HL-60/S4 treated with retinoic acid at 250 ng/mL for 4 days and 3 days (cell line): ENCODE results near the gene EZH1.

ENCODE experiments used
- in situ Hi-C: fragments of 300-500 bp; cut with MboI; formaldehyde crosslinking; loops from 2 replicates; pipeline ENCODE4 v1.7.0; 2022; ENCODE audit warnings: low sequenced_read_pairs

EZH1 gene

GRCh38 chr17:42723636-42724035 is 21.2 kb downstream of the EZH1 start:
- in situ Hi-C loops, result loop anchor here (25.0 kb wide), 1 partner anchor 214 kb away; no protein-coding TSS in a partner anchor

DNA sequence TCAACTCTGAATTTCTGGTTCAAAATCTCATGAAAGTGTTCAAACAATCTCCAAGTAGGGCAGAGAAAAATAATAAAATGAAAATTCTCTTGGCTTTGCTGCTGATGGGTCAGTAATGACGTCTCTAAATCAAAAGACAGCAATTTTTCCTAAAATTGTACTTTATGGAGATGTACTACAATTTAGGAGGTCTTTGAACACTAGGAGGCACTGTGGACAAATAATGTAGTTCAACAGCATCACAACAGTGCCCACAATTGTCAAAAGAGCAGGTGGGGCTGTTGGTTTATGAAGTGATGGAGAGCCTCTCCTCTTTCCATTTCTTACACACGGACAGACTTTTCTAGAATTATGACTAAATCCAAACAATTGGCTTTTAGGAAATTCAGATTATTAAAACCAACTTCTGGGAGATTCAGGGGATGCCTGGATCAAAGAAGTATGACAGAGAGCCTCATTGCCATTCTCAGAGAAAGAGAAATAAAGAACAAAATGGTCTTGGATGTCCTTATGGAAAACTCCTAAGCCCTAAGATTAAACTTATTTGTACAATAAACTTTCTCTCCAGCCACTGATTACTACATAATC is 23.8 kb downstream of the EZH1 start:
- in situ Hi-C loops, result loop anchor here (25.0 kb wide), 1 partner anchor 216 kb away; no protein-coding TSS in a partner anchor

GRCh38 chr17:42709561-42709960 is 35.3 kb downstream of the EZH1 start:
- in situ Hi-C loops, result loop anchor here (25.0 kb wide), 1 partner anchor 228 kb away; no protein-coding TSS in a partner anchor

DNA sequence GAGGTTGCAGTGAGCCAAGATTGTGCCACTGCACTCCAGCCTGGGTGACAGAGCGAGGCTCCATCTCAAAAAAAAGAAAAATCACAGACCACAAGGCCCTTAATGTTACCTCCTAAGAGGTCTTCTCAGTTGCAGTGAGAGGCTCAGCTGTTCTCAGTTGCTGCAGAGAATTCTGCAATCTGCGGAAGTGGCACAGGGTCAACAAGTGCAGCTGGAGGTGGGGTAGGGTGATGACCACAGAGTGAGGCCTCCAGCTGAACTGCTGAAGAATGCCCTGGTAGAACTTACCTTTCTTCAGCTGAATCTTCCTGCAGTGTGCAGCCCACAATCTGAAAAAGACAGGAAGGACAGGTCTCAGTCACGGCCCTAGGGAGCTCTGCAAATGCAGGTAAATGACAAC is 36.3 kb downstream of the EZH1 start:
- in situ Hi-C loops, result loop anchor here (25.0 kb wide), 1 partner anchor 229 kb away; no protein-coding TSS in a partner anchor

DNA sequence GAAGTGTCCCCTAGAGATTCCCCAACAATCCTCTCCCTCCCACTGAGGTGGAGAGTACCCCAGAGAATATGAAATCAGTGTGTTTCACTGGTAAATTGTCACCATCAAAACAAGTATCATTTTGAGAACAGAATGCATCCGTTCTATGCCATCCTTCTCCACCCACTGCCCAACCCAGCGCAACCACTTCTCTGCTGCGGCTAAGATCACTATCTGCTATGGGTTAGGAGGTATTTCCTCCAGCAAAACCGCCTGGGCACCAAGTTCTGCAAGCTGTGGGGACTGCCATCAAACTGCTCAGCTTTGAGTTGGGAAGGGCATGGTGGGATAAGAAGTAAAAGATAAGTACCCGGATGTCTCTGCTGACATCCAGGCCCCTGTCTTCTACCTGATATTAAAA is 38.1 kb downstream of the EZH1 start:
- in situ Hi-C loops, result loop anchor here (25.0 kb wide), 1 partner anchor 231 kb away; no protein-coding TSS in a partner anchor

GRCh38 chr17:42704837-42705494 is 39.9 kb downstream of the EZH1 start:
- in situ Hi-C loops, result loop anchor here (25.0 kb wide), 1 partner anchor 232 kb away; no protein-coding TSS in a partner anchor

GRCh38 chr17:42704490-42704836 is 40.4 kb downstream of the EZH1 start:
- in situ Hi-C loops, result loop anchor here (25.0 kb wide), 1 partner anchor 233 kb away; no protein-coding TSS in a partner anchor

GRCh38 chr17:42702446-42702845 is 42.4 kb downstream of the EZH1 start:
- in situ Hi-C loops, result loop anchor here (25.0 kb wide), 1 partner anchor 235 kb away; no protein-coding TSS in a partner anchor

- in situ Hi-C loops, result loop anchor here (25.0 kb wide), 1 partner anchor 237 kb away; no protein-coding TSS in a partner anchor
Observed at GRCh38 chr17:42700586-42701289, 44.1 kb downstream of the EZH1 start.

DNA sequence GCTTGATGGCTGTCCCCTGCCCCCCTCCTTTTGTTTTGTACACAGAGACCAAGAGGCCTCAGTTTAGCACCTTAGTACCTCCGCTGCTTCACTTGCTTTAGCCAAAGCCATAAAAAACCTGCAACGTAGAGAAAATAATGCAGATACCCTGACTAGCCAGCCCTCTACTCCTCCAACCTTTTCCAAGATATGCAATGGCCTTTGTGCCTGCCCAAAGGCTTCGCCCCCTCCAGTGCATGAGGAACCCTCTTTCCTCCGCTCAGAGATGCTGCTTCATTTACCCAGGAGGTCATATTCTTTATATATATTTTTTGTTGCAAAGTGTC is 45.5 kb downstream of the EZH1 start:
- in situ Hi-C loops, result no loop called here

- in situ Hi-C loops, result no loop called here
Observed at GRCh38 chr17:42698736-42699414, 46.0 kb downstream of the EZH1 start.

DNA sequence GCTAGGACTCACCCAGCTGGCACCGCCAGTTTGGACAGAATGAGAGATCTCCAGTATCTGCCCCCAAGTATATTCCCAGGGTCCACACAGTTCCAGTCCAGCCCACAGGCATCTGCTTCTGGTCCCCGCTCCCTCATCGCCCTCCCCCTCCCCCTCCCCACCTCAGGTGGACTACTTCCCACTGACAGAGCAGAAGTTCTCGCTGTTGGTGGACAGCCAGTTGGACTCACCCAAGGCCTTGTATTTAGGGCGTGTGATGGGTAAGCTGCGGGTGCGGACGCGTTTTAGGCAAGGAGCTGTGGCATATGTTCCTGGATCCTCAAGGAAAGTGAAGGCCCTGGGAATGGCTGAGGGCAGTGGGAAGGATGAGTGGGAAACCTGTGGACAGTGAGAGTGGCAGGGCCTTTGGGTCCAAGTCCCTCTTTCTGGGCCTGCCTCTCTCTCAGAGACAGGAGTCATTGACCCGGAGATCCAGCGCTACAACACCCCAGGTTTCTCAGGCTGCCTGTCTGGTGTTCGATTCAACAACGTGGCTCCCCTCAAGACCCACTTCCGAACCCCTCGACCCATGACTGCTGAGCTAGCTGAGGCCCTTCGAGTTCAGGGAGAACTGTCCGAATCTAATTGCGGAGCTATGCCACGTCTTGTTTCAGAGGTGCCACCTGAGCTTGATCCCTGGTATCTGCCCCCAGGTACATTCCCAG is 47.6 kb downstream of the EZH1 start:
- in situ Hi-C loops, result no loop called here

- in situ Hi-C loops, result no loop called here
Observed at GRCh38 chr17:42695500-42695899, 49.3 kb downstream of the EZH1 start.

GRCh38 chr17:42694524-42694923 is 50.3 kb downstream of the EZH1 start:
- in situ Hi-C loops, result no loop called here

- in situ Hi-C loops, result no loop called here
Observed at GRCh38 chr17:42692489-42692888, 52.4 kb downstream of the EZH1 start.

GRCh38 chr17:42691021-42691545 is 53.8 kb downstream of the EZH1 start:
- in situ Hi-C loops, result no loop called here

DNA sequence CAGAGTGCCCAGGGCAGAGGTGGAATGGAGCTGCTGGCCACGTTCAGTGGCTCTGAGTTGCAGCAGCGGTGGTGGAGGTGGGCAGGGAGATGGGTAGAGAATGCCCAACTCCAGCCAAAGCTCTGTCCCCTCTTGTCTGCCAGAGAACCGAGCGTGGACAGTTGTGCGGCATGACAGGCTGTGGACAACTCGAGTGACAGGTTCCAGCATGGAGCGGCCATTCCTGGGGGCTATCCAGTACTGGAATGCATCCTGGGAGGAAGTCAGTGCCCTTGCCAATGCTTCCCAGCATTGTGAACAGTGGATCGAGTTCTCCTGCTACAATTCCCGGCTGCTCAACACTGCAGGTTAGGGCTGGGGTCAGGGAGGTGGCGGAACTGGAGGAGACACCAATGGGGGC is 54.2 kb downstream of the EZH1 start:
- in situ Hi-C loops, result no loop called here

DNA sequence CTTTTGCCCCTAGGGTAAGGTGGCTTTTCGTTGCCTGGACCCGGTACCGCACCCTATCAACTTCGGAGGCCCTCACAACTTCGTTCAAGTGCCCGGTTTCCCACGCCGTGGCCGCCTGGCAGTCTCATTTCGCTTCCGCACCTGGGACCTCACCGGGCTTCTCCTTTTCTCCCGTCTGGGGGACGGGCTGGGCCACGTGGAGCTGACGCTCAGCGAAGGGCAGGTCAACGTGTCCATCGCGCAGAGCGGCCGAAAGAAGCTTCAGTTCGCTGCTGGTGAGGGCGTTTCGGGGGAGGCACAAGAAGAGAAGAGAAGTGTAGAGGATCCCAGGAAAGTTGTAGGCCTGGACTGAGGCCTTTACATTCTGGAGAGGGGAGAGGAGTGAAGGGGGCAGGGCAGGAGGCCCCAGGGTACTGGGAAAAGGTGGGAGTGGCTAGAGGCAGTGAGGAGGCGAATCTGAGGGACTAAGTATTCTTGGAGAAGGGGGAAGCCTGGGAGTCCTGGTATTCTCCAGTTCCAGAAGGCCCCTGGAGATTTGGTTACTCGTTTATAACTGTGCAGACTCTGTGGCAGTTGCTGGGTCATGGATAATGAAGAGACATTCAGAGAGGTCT is 57.0 kb downstream of the EZH1 start:
- in situ Hi-C loops, result no loop called here

GRCh38 chr17:42686520-42687128 is 58.2 kb downstream of the EZH1 start:
- in situ Hi-C loops, result no loop called here

DNA sequence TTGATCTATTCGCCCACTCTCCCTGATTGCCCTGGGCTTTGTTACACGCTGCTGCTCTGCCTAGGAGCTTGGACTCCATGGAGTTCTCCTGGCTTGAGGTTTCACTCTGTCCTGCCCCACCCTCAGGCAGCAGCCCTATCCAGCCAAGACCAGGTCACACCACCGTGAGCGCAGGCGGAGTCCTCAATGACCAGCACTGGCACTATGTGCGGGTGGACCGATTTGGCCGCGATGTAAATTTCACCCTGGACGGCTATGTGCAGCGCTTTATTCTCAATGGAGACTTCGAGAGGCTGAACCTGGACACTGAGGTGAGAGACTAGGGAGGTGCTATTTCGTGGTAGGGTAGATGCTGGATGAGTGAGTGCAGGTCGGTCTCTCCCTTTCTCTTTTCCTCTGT is 59.0 kb downstream of the EZH1 start:
- in situ Hi-C loops, result no loop called here
